ENCODE measurements around the gene WWOX. TPM values are rescaled to one million over a fixed set of nuclear protein-coding genes. Genes with fewer than 3 reads are reported as not detected.

Gene WWOX
- polyA plus RNA-seq, 2 of the 4 experiments (the other 2 are of a cell fraction), result 16.0 to 17.2 TPM

DNA sequence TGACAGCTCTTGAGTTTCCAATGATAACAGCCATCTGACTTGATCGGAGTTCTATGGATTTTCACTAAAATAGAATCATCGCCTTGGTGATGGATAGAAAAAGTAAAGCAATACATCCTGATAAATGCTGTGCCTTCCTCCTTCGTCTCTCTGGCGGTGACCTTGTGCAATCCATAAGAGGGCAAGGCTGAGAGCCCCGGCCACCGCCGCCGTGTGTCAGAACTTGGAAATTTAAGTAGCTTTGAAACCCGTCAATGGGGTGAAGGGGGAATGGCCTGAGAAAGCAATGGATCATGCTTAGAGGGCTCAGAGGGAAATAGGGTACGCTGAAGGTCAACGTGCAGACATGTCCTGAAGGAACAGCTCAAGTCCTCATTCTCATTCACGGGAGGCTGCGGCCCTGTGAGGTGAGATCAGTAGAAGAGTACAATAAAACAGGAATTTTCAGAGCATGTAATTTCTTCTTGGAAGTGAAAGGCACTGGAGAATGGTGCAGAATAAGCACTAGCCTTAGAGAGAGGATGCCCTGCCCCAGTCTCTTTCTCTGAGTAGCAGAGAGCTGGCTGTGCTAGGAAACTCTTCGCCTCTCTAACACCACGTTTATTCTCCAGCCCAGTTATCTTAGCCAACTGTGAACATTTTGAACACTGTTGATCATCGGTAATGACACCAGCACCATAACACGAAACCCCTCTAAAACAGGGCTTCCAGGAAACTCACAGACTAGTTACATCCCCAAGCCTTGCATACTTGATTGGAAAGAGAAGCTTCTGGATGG, 573.5 kb downstream of the WWOX start:
- Histone ChIP-seq H3K4me1 (no peaks in the 10 kb centered on the region), H3K4me2 (no peak overlapping the region), H3K27ac (no peak overlapping the region), H3K4me3 (no peak overlapping the region), H3K9me3 (no peaks in the 10 kb centered on the region)
- CTCF ChIA-PET, result no interaction called here
- TF ChIP-seq SMC3 (IDR thresholded peaks at IDR 0.05), result no peak
- TF ChIP-seq, protein P1, sequence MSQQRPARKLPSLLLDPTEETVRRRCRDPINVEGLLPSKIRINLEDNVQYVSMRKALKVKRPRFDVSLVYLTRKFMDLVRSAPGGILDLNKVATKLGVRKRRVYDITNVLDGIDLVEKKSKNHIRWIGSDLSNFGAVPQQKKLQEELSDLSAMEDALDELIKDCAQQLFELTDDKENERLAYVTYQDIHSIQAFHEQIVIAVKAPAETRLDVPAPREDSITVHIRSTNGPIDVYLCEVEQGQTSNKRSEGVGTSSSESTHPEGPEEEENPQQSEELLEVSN (IDR thresholded peaks at IDR 0.05; ENCODE audit: borderline replicate concordance, low read depth), result no peak
- WGBS (ENCODE audit: missing lambda C conversion rate), result 61% methylated on average over 17 of the region's 17 CpGs
- DNase-seq (ENCODE audit: low read depth in 1 of 2, low spot score in 1 of 2) (no peak), ATAC-seq (no peak), FAIRE-seq (no peak)
- POLR2A ChIA-PET, result no interaction called here

DNA sequence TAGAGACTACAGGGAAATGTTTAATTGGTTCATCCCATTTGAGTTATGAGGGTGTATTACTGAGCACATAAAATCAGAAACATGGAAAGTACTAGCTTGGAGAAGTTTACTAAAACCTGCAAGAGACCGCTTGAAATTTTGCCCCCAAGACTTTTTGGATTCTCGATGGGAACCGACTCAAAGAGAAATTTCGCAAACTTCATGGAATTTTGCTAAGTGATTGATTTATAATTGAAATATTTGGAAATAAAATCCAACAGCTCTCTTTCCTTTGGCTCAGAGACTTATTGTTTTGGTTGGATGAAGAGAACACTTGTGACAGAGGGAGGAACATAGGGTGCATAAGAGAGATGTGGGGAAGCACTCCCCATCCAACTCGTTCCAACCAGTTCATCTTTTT, 574.4 kb downstream of the WWOX start:
- H3K4me2 ChIP-seq, result no peak overlapping the region
- TF ChIP-seq KDM1A (IDR thresholded peaks at IDR 0.05; ENCODE audit: low read depth) (no peak), CHD2 (IDR thresholded peaks at IDR 0.05; ENCODE audit: low read length, partially characterized antibody) (no peak), PHF8 (IDR thresholded peaks at IDR 0.05; ENCODE audit: borderline replicate concordance, low read depth) (no peak), HDAC2 (IDR thresholded peaks at IDR 0.05) (no peak), EHMT2 (IDR thresholded peaks at IDR 0.05; ENCODE audit: low read depth) (no peak), CHD4 (IDR thresholded peaks at IDR 0.05; ENCODE audit: borderline replicate concordance) (no peak), EP300 (IDR thresholded peaks at IDR 0.05) (no peak), HEYL (CRISPR knock-in tag; IDR thresholded peaks at IDR 0.05) (no peak), ZSCAN20 (CRISPR knock-in tag; IDR thresholded peaks at IDR 0.05) (no peak)
- TF ChIP-seq, protein P2, sequence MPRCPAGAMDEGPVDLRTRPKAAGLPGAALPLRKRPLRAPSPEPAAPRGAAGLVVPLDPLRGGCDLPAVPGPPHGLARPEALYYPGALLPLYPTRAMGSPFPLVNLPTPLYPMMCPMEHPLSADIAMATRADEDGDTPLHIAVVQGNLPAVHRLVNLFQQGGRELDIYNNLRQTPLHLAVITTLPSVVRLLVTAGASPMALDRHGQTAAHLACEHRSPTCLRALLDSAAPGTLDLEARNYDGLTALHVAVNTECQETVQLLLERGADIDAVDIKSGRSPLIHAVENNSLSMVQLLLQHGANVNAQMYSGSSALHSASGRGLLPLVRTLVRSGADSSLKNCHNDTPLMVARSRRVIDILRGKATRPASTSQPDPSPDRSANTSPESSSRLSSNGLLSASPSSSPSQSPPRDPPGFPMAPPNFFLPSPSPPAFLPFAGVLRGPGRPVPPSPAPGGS (IDR thresholded peaks at IDR 0.05), result no peak
- TF ChIP-seq, protein P3, sequence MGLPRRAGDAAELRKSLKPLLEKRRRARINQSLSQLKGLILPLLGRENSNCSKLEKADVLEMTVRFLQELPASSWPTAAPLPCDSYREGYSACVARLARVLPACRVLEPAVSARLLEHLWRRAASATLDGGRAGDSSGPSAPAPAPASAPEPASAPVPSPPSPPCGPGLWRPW (IDR thresholded peaks at IDR 0.05), result no peak
- TF ChIP-seq, protein P4, sequence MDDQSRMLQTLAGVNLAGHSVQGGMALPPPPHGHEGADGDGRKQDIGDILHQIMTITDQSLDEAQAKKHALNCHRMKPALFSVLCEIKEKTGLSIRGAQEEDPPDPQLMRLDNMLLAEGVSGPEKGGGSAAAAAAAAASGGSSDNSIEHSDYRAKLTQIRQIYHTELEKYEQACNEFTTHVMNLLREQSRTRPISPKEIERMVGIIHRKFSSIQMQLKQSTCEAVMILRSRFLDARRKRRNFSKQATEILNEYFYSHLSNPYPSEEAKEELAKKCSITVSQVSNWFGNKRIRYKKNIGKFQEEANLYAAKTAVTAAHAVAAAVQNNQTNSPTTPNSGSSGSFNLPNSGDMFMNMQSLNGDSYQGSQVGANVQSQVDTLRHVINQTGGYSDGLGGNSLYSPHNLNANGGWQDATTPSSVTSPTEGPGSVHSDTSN (IDR thresholded peaks at IDR 0.05), result no peak
- H3K9me3 ChIP-seq, result no peaks in the 10 kb centered on the region
- WGBS (ENCODE audit: missing lambda C conversion rate), result 67% methylated on average over 5 of the region's 5 CpGs
- no peak for FAIRE-seq
- no peak for DNase-seq (ENCODE audit: low read depth in 1 of 2, low spot score in 1 of 2)
- H3K4me1 ChIP-seq, result no peaks in the 10 kb centered on the region
- H3K4me3 ChIP-seq, result no peak overlapping the region
- CTCF ChIA-PET, result no interaction called here
- ATAC-seq, result no peak
- no peak overlapping the region for H3K27ac ChIP-seq
- POLR2A ChIA-PET, result no interaction called here

DNA sequence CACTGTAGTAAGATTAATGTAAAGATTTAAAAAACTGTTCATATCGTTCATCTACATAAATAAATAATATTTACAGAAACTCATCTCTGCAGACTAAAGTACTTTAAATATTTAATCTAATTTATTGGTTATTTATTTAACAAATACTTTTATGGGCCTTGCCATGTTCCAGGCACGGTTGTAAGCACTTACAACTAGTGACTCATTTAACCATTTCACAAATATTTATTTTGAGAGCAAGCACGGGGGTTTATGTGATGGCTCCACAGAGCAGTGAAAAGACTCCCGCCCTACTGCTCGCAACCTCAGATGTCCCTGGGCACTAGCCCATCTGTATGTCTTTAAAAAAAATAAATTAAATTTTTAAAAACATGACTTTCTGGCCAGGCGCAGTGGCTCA, 575.9 kb downstream of the WWOX start:
- FAIRE-seq, result no peak
- Histone ChIP-seq H3K9me3 (no peaks in the 10 kb centered on the region), H3K27ac (no peak overlapping the region), H3K4me3 (no peak overlapping the region), H3K4me1 (no peaks in the 10 kb centered on the region), H3K4me2 (0 out of 3 replicates have a peak overlapping the region, but pooled peaks have one; percentile 4)
- CTCF ChIA-PET, result no interaction called here
- ATAC-seq, result peak in 1 of 2 experiments; percentile 43; a peak in 2 of 6 replicates
- DNase-seq (ENCODE audit: low read depth in 1 of 2, low spot score in 1 of 2), result peak in 1 of 2 experiments; percentile 9
- POLR2A ChIA-PET, result no interaction called here
- 28% methylated on average over 6 of the region's 6 CpGs for WGBS (ENCODE audit: missing lambda C conversion rate)
- TF ChIP-seq FOSL2 (IDR thresholded peaks at IDR 0.05) (0 out of 2 replicates have a peak, but pooled peaks have one; percentile 4), FOSL2 (CRISPR knock-in tag; IDR thresholded peaks at IDR 0.05) (no peak), RFX5 (IDR thresholded peaks at IDR 0.05) (no peak), ZSCAN20 (CRISPR knock-in tag; IDR thresholded peaks at IDR 0.05) (no peak), RNF2 (IDR thresholded peaks at IDR 0.05; ENCODE audit: borderline replicate concordance, low read depth) (no peak), CHD2 (IDR thresholded peaks at IDR 0.05; ENCODE audit: low read length, partially characterized antibody) (no peak)
